K562 (cell line): ENCODE results near the gene KIF18B. TPM values are rescaled to one million over a fixed set of nuclear protein-coding genes. Genes with fewer than 3 reads are reported as not detected.

ENCODE experiments used
- ATAC-seq: fragments of 200-7000 bp; cut with Tn5 transposase; 3 replicates; pipeline ENCODE4 v1.9.1; 2020; ENCODE audit warnings: moderate library complexity
- BruUV-seq: library from RNA; stranded (reverse); fragments of 400-500 nt; replicated peaks from 2 replicates; lab custom pipeline; 2021; lab: Mats Ljungman, UMichigan
- CTCF ChIA-PET: fragments of 300-600 bp; formaldehyde crosslinking; extraction: SDS; loops from one replicate; lab custom pipeline; 2021; ENCODE audit warnings: low intra/inter-chr PET ratio; lab: Yijun Ruan, JAX
- POLR2A ChIA-PET: fragments of 300-600, 350-650 bp; sonication (Branson Sonifier 250); formaldehyde crosslinking; extraction: SDS; loops from one replicate; lab custom pipeline; 2021; ENCODE audit warnings: antibody characterized with exemption, inconsistent platforms; lab: Yijun Ruan, JAX
- DNase-seq, 4 experiments: peaks; one replicate each; pipeline versions ENCODE4 v3.0.0 to v3.0.0-alpha.2; 2011 to 2018; ENCODE audit warnings: low spot score in 3 of 4, mixed read lengths in 3 of 4; ENCODE audit errors: extremely low read depth in 1 of 4
- FAIRE-seq: peaks from 2 replicates; lab custom pipeline; 2011; peaks lifted over from hg19 to GRCh38; lab: Jason Lieb, UNC
- H2AFZ ChIP-seq: 2 replicates; pipeline ENCODE4 v1.6.0; 2011; ENCODE audit warnings: low read depth, low read length, control low read depth, inconsistent platforms
- H3K27ac ChIP-seq: fragments of 200-600 bp; 3 replicates; pipeline ENCODE4 v1.8.0; 2011; ENCODE audit warnings: low read depth, mild to moderate bottlenecking, control low read depth, inconsistent platforms, low read length, moderate library complexity, mixed read lengths; ENCODE audit errors: extremely low read depth
- H3K27me3 ChIP-seq, 2 experiments: fragments of 300-600 bp in 1 of 2; 2 replicates in 1 of 2; 3 replicates in 1 of 2; pipeline versions ENCODE4 v1.6.0 to v1.8.0; 2011; ENCODE audit warnings: inconsistent platforms in 2 of 2, low read length in 2 of 2, mild to moderate bottlenecking in 1 of 2, mixed read lengths in 1 of 2, moderate library complexity in 1 of 2; ENCODE audit not compliant: control insufficient read depth in 2 of 2, insufficient read depth in 2 of 2
- H3K36me3 ChIP-seq: fragments of 300-600 bp; 3 replicates; pipeline ENCODE4 v1.8.0; 2011; ENCODE audit warnings: mild to moderate bottlenecking, low read length, inconsistent platforms; ENCODE audit not compliant: control insufficient read depth, insufficient read depth
- H3K4me1 ChIP-seq, 2 experiments: fragments of 200-600 bp in 1 of 2; replicated peaks in 1 of 2; 2 replicates in 1 of 2; 3 replicates in 1 of 2; pipeline versions ENCODE4 v1.5.1 to v1.8.0; 2011; ENCODE audit warnings: inconsistent platforms in 2 of 2, low read length in 2 of 2, mild to moderate bottlenecking in 1 of 2, mixed read lengths in 1 of 2, moderate library complexity in 1 of 2; ENCODE audit not compliant: control insufficient read depth in 2 of 2, insufficient read depth in 2 of 2
- H3K4me2 ChIP-seq: 2 replicates; pipeline ENCODE4 v1.6.1; 2011; ENCODE audit warnings: low read length, control low read depth, inconsistent platforms, mixed read lengths; ENCODE audit not compliant: insufficient read depth
- H3K4me3 ChIP-seq: fragments of 200-600 bp; sonication (generic), shearing (Covaris generic); 2 replicates; pipeline ENCODE4 v1.5.1; 2016; ENCODE audit warnings: control low read depth, inconsistent platforms
- H3K79me2 ChIP-seq: fragments of 200-600 bp; 3 replicates; pipeline ENCODE4 v1.8.0; 2011; ENCODE audit warnings: low read length, inconsistent platforms; ENCODE audit not compliant: control insufficient read depth, insufficient read depth
- H3K9ac ChIP-seq, 2 experiments: 2 replicates each; pipeline versions ENCODE4 v1.6.0 to v1.6.1; 2011; ENCODE audit warnings: low read depth in 2 of 2, low read length in 2 of 2, control low read depth in 1 of 2, inconsistent platforms in 1 of 2, mild to moderate bottlenecking in 1 of 2, mixed read lengths in 1 of 2; ENCODE audit not compliant: insufficient read depth in 1 of 2
- H3K9me1 ChIP-seq: one replicate; pipeline ENCODE4 v1.6.0; 2011; ENCODE audit warnings: inconsistent platforms, mild to moderate bottlenecking, low read length, moderate library complexity; ENCODE audit not compliant: control insufficient read depth, insufficient read depth
- H3K9me3 ChIP-seq: replicated peaks from 2 replicates; pipeline ENCODE4 v1.5.1; 2011; ENCODE audit warnings: low read depth, low read length, inconsistent platforms; ENCODE audit not compliant: control insufficient read depth, insufficient read depth
- H4K20me1 ChIP-seq: replicated peaks from 2 replicates; pipeline ENCODE4 v1.6.1; 2011; ENCODE audit warnings: low read length, inconsistent platforms, mixed read lengths; ENCODE audit not compliant: control insufficient read depth, insufficient read depth
- BCL6 ChIP-seq: fragments of 250-450 bp; sonication (Bioruptor Pico); IDR thresholded peaks from 2 replicates; pipeline ENCODE4 v1.4.0; 2020
- CBX3 ChIP-seq, 2 experiments: IDR thresholded peaks; 1 replicate in 1 of 2; 2 replicates in 1 of 2; pipeline ENCODE4 v1.6.1; 2012; ENCODE audit warnings: inconsistent platforms in 2 of 2, low read length in 2 of 2, borderline replicate concordance in 1 of 2, control low read depth in 1 of 2
- E2F3 ChIP-seq: fragments of 250-450 bp; sonication (Bioruptor Pico); IDR thresholded peaks from 2 replicates; pipeline ENCODE4 v1.4.0; 2020; ENCODE audit warnings: mild to moderate bottlenecking
- FOSL1 ChIP-seq: fragments of 200-800 bp; sonication (Bioruptor generic); conservative IDR thresholded peaks from 2 replicates; pipeline ENCODE4 v1.6.1; 2016; ENCODE audit warnings: missing genetic modification characterization, missing compliant biosample characterization
- FOXK1 ChIP-seq: sonication (generic); formaldehyde crosslinking; IDR thresholded peaks from 2 replicates; pipeline ENCODE4 v1.8.0; 2022; ENCODE audit warnings: missing genetic modification reagents, mild to moderate bottlenecking, borderline replicate concordance
- HNRNPH1 ChIP-seq: fragments of 200-400 bp; formaldehyde crosslinking; optimal IDR thresholded peaks from 2 replicates; pipeline ENCODE3; 2017; ENCODE audit warnings: low read depth, mild to moderate bottlenecking, low read length, moderate library complexity
- KHSRP ChIP-seq: fragments of 450-650 bp; IDR thresholded peaks from 2 replicates; pipeline ENCODE4 v1.6.1; 2017
- MXI1 ChIP-seq: IDR thresholded peaks from 2 replicates; pipeline ENCODE4 v1.6.1; 2011; ENCODE audit warnings: low read depth, mild to moderate bottlenecking, improper control_type of control experiment, low read length
- NEUROD1 ChIP-seq: fragments of 150-350 bp; IDR thresholded peaks from 2 replicates; pipeline ENCODE4 v1.6.1; 2014; ENCODE audit warnings: borderline replicate concordance, low read length, low read depth; ENCODE audit not compliant: partially characterized antibody
- NFIX ChIP-seq: fragments of 250-450 bp; sonication (Bioruptor Pico); IDR thresholded peaks from 2 replicates; pipeline ENCODE4 v1.4.0; 2020; ENCODE audit warnings: low read depth, mild to moderate bottlenecking, moderate library complexity
- TEAD1 ChIP-seq, 2 experiments: fragments of 450-650 bp in 1 of 2; sonication (generic) in 1 of 2; formaldehyde crosslinking; IDR thresholded peaks; 2 replicates each; pipeline versions ENCODE4 v1.4.0 to v1.8.0; 2020 to 2022; ENCODE audit warnings: mild to moderate bottlenecking in 2 of 2, missing genetic modification reagents in 1 of 2
- TEAD2 ChIP-seq: fragments of 450-650 bp; IDR thresholded peaks from 2 replicates; pipeline ENCODE4 v1.6.1; 2016; ENCODE audit warnings: missing genetic modification characterization, control low read depth, missing compliant biosample characterization
- WGBS: fragments of 100-300 bp; shearing (Covaris generic); methylation state at CpG from one replicate; pipeline ENCODE4 v1.1.6; 2016; ENCODE audit warnings: low coverage, mixed read lengths; ENCODE audit not compliant: insufficient coverage; ENCODE audit errors: missing lambda C conversion rate; 5-methylcytosine and 5-hydroxymethylcytosine counted together
- in situ Hi-C: fragments of 300-500 bp; cut with MboI; formaldehyde crosslinking; loops from 4 replicates; pipeline ENCODE4 v1.15.0; 2018; ENCODE audit warnings: inconsistent platforms, mixed read lengths
- intact Hi-C: fragments of 100-400 bp; cut with micrococcal nuclease; formaldehyde crosslinking; loops from 2 replicates; pipeline ENCODE4 v1.14.2; 2022
- polyA plus RNA-seq, 8 experiments: library from polyadenylated mRNA; depleted of rRNA in 4 of 8; stranded (reverse) in 5 of 8; unstranded in 3 of 8; fragments of >200 nt; fragmentation: Nextera tagmentation in 2 of 8; fragmentation: Illumina TruSeq in 1 of 8; extraction: Ambion mirVana in 2 of 8; extraction: Trizol in 1 of 8; gene quantifications; 2 replicates each; pipeline versions ENCODE4 v1.2.1 to v1.2.3, GENCODE V29; 2011 to 2014; ENCODE audit warnings: inconsistent platforms in 1 of 8, missing spikeins in 1 of 8
- total RNA-seq, 7 experiments: library from RNA; depleted of rRNA in 6 of 7; stranded (reverse); fragments of >200 nt in 6 of 7; fragmentation: Illumina TruSeq in 2 of 7; extraction: Trizol in 2 of 7; gene quantifications; 2 replicates each; pipeline versions ENCODE4 v1.2.1 to v1.2.3, GENCODE V29; 2011 to 2021; ENCODE audit warnings: low replicate concordance in 1 of 7
- TF ChIP-seq, protein P1 (sequence below), 3 experiments: fragments of 200-800 bp in 1 of 3; sonication (Bioruptor generic) in 1 of 3; sonication (generic) in 1 of 3; formaldehyde crosslinking in 1 of 3; IDR thresholded peaks; 2 replicates each; pipeline versions ENCODE4 v1.6.1 to v1.8.0; 2016 to 2022; ENCODE audit warnings: mild to moderate bottlenecking in 2 of 3, missing compliant biosample characterization in 2 of 3, missing genetic modification characterization in 2 of 3, missing genetic modification reagents in 1 of 3

The KIF18B gene
- total and polyA plus RNA-seq, 9 of the 15 experiments (the other 6 are each of a cell fraction or from before 2014, with no cell fraction given), result 2.0 to 42.8 (median 13.2) TPM

DNA sequence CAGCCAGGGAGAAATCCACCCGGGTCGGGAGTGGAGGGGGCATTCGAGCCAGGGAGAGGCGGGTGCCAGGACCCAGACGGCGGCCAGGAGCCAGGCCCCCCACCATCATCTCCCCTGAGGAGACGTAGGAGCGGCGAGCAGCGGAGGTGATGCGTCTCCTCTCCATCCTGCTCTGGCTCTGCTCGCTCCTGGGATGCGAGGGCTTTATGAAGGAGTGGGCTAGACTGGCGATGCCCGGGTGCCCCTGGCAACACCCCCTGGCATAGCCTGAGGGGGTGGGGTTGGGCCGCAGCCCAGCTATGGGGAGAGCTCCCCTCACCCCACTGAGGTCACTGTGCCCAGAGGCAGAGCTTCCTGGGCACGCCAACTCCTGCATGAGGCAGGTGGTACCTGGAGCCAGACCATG lies 32.2 kb downstream of the KIF18B start, which contains the start of gene GFAP:
GFAP (minus strand) TSS at position 180 of the 406 bp plus-strand sequence; CDS start at position 166, 14 bp downstream.
- Histone ChIP-seq H3K4me1 (peaks cover 11 to 31% of the 10 kb centered on the region in 2 experiments; a peak in 4 of 5 replicates), H3K9me3 (no peaks in the 10 kb centered on the region), H2AFZ (no peak within 1 kb of the TSS), H3K27me3 (peaks cover 0 to 11% of the 10 kb centered on the region in 2 experiments; a peak in 1 of 5 replicates), H3K4me2 (no peak within 1 kb of the TSS), H3K27ac (no peak within 1 kb of the TSS), H3K4me3 (no peak within 1 kb of the TSS), H3K9ac (no peak within 1 kb of the TSS), H3K79me2 (no peaks in the 10 kb centered on the region), H3K36me3 (no peaks in the 10 kb centered on the region), H3K9me1 (no peaks in the 10 kb centered on the region), H4K20me1 (no peaks in the 10 kb centered on the region)
- intact Hi-C loops (no loop called here), in situ Hi-C loops (loop anchor here (5.0 kb wide), 1 partner anchor 102 kb away; no protein-coding TSS in a partner anchor)
- ATAC-seq, result no peak
- ChIA-PET POLR2A (interaction anchor here (0.6 to 1.0 kb wide), 3 partner anchors 16 to 236 kb away, joined by 3 to 4 read pairs (median 4); no protein-coding TSS in a partner anchor), CTCF (no interaction called here)
- TF ChIP-seq, protein P1, sequence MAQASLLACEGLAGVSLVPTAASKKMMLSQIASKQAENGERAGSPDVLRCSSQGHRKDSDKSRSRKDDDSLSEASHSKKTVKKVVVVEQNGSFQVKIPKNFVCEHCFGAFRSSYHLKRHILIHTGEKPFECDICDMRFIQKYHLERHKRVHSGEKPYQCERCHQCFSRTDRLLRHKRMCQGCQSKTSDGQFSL (CRISPR knock-in tag; IDR thresholded peaks at IDR 0.05), result no peak
- TF ChIP-seq, protein P1 (tag; IDR thresholded peaks at IDR 0.05), result no peak
- TF ChIP-seq BCL6 (CRISPR knock-in tag) (no peak), NEUROD1 (no peak), NFIX (CRISPR knock-in tag) (no peak), E2F3 (CRISPR knock-in tag) (no peak), MXI1 (no peak), FOSL1 (no peak), FOXK1 (CRISPR knock-in tag) (no peak), CBX3 (IDR thresholded peaks at IDR 0.05; ENCODE audit: borderline replicate concordance in 1 of 2, low read length in 2 of 2) (no peak), HNRNPH1 (no peak), KHSRP (no peak), TEAD1 (CRISPR knock-in tag; IDR thresholded peaks at IDR 0.05) (no peak), TEAD2 (tag) (no peak)
- no peak for FAIRE-seq
- BruUV-seq, result no TSS peak
- WGBS, result 32% methylated on average over 11 of the region's 17 CpGs
- no peak for DNase-seq
